Prostate gland (tissue), 2 donors: Measurements from ENCODE around the gene LILRB2.

Experiments used
- POLR2A ChIP-seq: fragments of 450-650 bp; IDR thresholded peaks from one replicate; pipeline ENCODE4 v1.6.1; 2016; ENCODE audit warnings: antibody characterized with exemption, mild to moderate bottlenecking
- TF ChIP-seq, protein P1 (sequence below), 4 experiments: fragments of 200-600 bp in 2 of 4; fragments of 450-650 bp in 2 of 4; sonication (generic) in 2 of 4; IDR thresholded peaks; 1 replicate in 3 of 4; 2 replicates in 1 of 4; pipeline ENCODE4 v1.5.1; 2016 to 2019; ENCODE audit warnings: antibody characterized with exemption in 4 of 4, mild to moderate bottlenecking in 2 of 4, moderate library complexity in 2 of 4

DNA sequence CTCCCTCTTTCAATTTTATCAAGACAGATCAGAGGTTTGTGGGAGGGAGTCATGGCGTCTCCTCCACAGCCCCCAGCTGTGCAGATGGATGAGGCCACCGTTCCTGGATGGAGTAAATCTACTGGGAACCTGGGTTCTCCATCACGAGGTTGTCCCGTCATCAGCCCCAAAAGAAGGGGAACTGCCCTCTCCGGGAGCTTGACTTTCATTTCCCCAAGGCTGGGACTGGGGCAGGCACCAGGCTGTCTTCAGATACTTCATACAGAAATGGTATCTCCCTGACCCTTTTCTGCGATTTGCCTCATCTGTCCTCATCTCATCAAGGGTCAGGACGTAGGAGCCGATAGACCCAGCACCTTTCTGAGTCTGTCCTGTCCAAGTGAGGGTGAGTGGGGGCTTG lies 9.8 kb downstream of the LILRB2 start:
- TF ChIP-seq, protein P1, sequence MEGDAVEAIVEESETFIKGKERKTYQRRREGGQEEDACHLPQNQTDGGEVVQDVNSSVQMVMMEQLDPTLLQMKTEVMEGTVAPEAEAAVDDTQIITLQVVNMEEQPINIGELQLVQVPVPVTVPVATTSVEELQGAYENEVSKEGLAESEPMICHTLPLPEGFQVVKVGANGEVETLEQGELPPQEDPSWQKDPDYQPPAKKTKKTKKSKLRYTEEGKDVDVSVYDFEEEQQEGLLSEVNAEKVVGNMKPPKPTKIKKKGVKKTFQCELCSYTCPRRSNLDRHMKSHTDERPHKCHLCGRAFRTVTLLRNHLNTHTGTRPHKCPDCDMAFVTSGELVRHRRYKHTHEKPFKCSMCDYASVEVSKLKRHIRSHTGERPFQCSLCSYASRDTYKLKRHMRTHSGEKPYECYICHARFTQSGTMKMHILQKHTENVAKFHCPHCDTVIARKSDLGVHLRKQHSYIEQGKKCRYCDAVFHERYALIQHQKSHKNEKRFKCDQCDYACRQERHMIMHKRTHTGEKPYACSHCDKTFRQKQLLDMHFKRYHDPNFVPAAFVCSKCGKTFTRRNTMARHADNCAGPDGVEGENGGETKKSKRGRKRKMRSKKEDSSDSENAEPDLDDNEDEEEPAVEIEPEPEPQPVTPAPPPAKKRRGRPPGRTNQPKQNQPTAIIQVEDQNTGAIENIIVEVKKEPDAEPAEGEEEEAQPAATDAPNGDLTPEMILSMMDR (IDR thresholded peaks at IDR 0.05) = no peak
- no peak for TF ChIP-seq POLR2A
